ENCODE data around the gene S100A13.

DNA sequence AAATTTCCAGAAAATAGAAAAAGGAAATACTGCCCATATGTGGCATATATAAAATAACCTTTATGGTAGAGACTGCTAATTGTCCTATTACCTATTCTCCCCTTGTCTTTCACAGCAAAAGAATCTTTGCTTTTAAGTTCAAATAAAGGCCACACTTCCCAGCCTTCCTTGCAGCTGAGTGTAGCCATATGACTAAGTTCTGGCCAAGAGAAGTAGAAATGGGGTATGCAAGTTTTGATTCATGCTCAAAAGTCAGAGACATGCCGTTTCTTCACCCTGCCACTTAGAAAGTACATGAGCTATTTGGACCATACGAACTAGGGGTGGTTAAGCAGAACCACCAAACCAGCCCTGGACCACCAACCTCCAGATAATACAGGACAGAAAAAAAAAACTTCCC lies 43.3 kb downstream of the S100A13 start:
- no peak for TF ChIP-seq ZSCAN29 (IDR thresholded peaks at IDR 0.05)
- TF ChIP-seq EZH2 (IDR thresholded peaks at IDR 0.05; ENCODE audit: borderline replicate concordance, control insufficient read depth, low read depth, low read length) = no peak
- no peak for TF ChIP-seq PAX8 (IDR thresholded peaks at IDR 0.05)
- TF ChIP-seq MYC (IDR thresholded peaks at IDR 0.05; ENCODE audit: insufficient read depth, insufficient read length, insufficient replicate concordance, low read length, severe bottlenecking) = no peak
- no peak for TF ChIP-seq ASH2L (IDR thresholded peaks at IDR 0.05; ENCODE audit: borderline replicate concordance, low read depth)
- TF ChIP-seq, protein P1, sequence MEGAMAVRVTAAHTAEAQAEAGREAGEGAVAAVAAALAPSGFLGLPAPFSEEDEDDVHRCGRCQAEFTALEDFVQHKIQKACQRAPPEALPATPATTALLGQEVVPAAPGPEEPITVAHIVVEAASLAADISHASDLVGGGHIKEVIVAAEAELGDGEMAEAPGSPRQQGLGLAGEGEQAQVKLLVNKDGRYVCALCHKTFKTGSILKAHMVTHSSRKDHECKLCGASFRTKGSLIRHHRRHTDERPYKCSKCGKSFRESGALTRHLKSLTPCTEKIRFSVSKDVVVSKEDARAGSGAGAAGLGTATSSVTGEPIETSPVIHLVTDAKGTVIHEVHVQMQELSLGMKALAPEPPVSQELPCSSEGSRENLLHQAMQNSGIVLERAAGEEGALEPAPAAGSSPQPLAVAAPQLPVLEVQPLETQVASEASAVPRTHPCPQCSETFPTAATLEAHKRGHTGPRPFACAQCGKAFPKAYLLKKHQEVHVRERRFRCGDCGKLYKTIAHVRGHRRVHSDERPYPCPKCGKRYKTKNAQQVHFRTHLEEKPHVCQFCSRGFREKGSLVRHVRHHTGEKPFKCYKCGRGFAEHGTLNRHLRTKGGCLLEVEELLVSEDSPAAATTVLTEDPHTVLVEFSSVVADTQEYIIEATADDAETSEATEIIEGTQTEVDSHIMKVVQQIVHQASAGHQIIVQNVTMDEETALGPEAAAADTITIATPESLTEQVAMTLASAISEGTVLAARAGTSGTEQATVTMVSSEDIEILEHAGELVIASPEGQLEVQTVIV (IDR thresholded peaks at IDR 0.05; ENCODE audit: borderline replicate concordance, partially characterized antibody) = no peak
- TF ChIP-seq, protein P2, sequence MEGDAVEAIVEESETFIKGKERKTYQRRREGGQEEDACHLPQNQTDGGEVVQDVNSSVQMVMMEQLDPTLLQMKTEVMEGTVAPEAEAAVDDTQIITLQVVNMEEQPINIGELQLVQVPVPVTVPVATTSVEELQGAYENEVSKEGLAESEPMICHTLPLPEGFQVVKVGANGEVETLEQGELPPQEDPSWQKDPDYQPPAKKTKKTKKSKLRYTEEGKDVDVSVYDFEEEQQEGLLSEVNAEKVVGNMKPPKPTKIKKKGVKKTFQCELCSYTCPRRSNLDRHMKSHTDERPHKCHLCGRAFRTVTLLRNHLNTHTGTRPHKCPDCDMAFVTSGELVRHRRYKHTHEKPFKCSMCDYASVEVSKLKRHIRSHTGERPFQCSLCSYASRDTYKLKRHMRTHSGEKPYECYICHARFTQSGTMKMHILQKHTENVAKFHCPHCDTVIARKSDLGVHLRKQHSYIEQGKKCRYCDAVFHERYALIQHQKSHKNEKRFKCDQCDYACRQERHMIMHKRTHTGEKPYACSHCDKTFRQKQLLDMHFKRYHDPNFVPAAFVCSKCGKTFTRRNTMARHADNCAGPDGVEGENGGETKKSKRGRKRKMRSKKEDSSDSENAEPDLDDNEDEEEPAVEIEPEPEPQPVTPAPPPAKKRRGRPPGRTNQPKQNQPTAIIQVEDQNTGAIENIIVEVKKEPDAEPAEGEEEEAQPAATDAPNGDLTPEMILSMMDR (IDR thresholded peaks at IDR 0.05 in 2 of 3, conservative IDR thresholded peaks at IDR 0.05 in 1 of 3; ENCODE audit: control insufficient read depth in 2 of 3, extremely low read depth in 1 of 3, insufficient read depth in 1 of 3, low read depth in 3 of 3, low read length in 3 of 3) = no peak
- TF ChIP-seq CREB1 (IDR thresholded peaks at IDR 0.05; ENCODE audit: low read depth) = no peak
- TF ChIP-seq MTA3 (IDR thresholded peaks at IDR 0.05; ENCODE audit: borderline replicate concordance, low read length) = no peak
- no peak for TF ChIP-seq MXI1 (IDR thresholded peaks at IDR 0.05; ENCODE audit: low read depth, low read length)
- TF ChIP-seq RCOR1 (conservative IDR thresholded peaks at IDR 0.05; ENCODE audit: low read depth, low read length) = no peak
- no peak for TF ChIP-seq ZNF207 (IDR thresholded peaks at IDR 0.05; ENCODE audit: borderline replicate concordance)
- no peak for TF ChIP-seq KAT2A (conservative IDR thresholded peaks at IDR 0.05; ENCODE audit: control insufficient read depth, low read depth, low read length)
